DLD1 (cell line): ENCODE measurements around the gene ZNF335.

ENCODE experiments used
- in situ Hi-C: cut with HindIII; loops from 2 replicates; pipeline ENCODE4 v1.10.0; 2017; ENCODE audit warnings: low sequenced_read_pairs

Gene ZNF335

GRCh38 chr20:45971675-45972499 lies at the start of gene ZNF335:
Gene ZNF335 (minus strand): TSS chr20:45972203. CDS start chr20:45971410, 793 bp downstream.
- in situ Hi-C loops, result no loop called here

- in situ Hi-C loops, result no loop called here
These were observed 48.6 kb upstream of the ZNF335 start for GRCh38 chr20:46020555-46020954.

- in situ Hi-C loops, result no loop called here
These were observed 46.6 kb upstream of the ZNF335 start for GRCh38 chr20:46018611-46019010.

- in situ Hi-C loops, result no loop called here
These were observed 46.1 kb upstream of the ZNF335 start for GRCh38 chr20:46018112-46018511.

GRCh38 chr20:46017272-46017671 lies 45.3 kb upstream of the ZNF335 start:
- in situ Hi-C loops, result no loop called here

- in situ Hi-C loops, result no loop called here
These were observed 42.8 kb upstream of the ZNF335 start for GRCh38 chr20:46014517-46015396.

- in situ Hi-C loops, result no loop called here
These were observed 42.0 kb upstream of the ZNF335 start for GRCh38 chr20:46013829-46014516.

GRCh38 chr20:46013322-46013828 lies 41.4 kb upstream of the ZNF335 start:
- in situ Hi-C loops, result no loop called here

- in situ Hi-C loops, result no loop called here
These were observed 40.9 kb upstream of the ZNF335 start for GRCh38 chr20:46012921-46013320.

- in situ Hi-C loops, result no loop called here
These were observed 39.9 kb upstream of the ZNF335 start for GRCh38 chr20:46011631-46012482.

- in situ Hi-C loops, result no loop called here
These were observed 38.7 kb upstream of the ZNF335 start for GRCh38 chr20:46010491-46011391.

GRCh38 chr20:46009816-46010215 lies 37.8 kb upstream of the ZNF335 start:
- in situ Hi-C loops, result no loop called here

- in situ Hi-C loops, result no loop called here
These were observed 35.7 kb upstream of the ZNF335 start for GRCh38 chr20:46007671-46008070.

- in situ Hi-C loops, result no loop called here
These were observed 35.0 kb upstream of the ZNF335 start for GRCh38 chr20:46006964-46007363.

- in situ Hi-C loops, result no loop called here
These were observed 34.2 kb upstream of the ZNF335 start for GRCh38 chr20:46006022-46006705.

- in situ Hi-C loops, result no loop called here
These were observed 33.0 kb upstream of the ZNF335 start for GRCh38 chr20:46004889-46005473.

- in situ Hi-C loops, result no loop called here
These were observed 32.2 kb upstream of the ZNF335 start for GRCh38 chr20:46004187-46004586.

- in situ Hi-C loops, result no loop called here
These were observed 30.0 kb upstream of the ZNF335 start for GRCh38 chr20:46002008-46002407.
